GM12878 (cell line): ENCODE results near the gene MYMX. TPM values are rescaled to one million over a fixed set of nuclear protein-coding genes. Genes with fewer than 3 reads are reported as not detected.

ENCODE experiments used
- CUX1 ChIP-seq: IDR thresholded peaks from 2 replicates; pipeline ENCODE4 v1.6.1; 2012; ENCODE audit warnings: improper control_type of control experiment, low read depth, low read length; ENCODE audit not compliant: insufficient replicate concordance
- GATAD2B ChIP-seq: fragments of 450-650 bp; conservative IDR thresholded peaks from 2 replicates; pipeline ENCODE4 v1.6.1; 2017; ENCODE audit warnings: low read depth, mild to moderate bottlenecking, moderate library complexity
- MAX ChIP-seq: IDR thresholded peaks from 2 replicates; pipeline ENCODE4 v1.6.1; 2012; ENCODE audit warnings: low read depth, low read length, improper control_type of control experiment
- MTA2 ChIP-seq: fragments of 450-650 bp; IDR thresholded peaks from 2 replicates; pipeline ENCODE4 v1.6.1; 2016; ENCODE audit warnings: low read depth, mild to moderate bottlenecking, moderate library complexity
- MYC ChIP-seq: IDR thresholded peaks from 2 replicates; pipeline ENCODE4 v1.6.1; 2011; ENCODE audit warnings: mild to moderate bottlenecking, low read length, moderate library complexity, inconsistent platforms; ENCODE audit not compliant: insufficient read depth, insufficient replicate concordance, insufficient read length, severe bottlenecking
- NFIC ChIP-seq: IDR thresholded peaks from 2 replicates; pipeline ENCODE4 v1.6.1; 2012; ENCODE audit warnings: low read depth, mild to moderate bottlenecking, inconsistent platforms, low read length, moderate library complexity
- POLR2AphosphoS5 ChIP-seq: IDR thresholded peaks from 2 replicates; pipeline ENCODE4 v1.6.1; 2011; ENCODE audit warnings: mild to moderate bottlenecking, low read length, inconsistent platforms
- POU2F2 ChIP-seq: IDR thresholded peaks from 3 replicates; pipeline ENCODE4 v1.6.1; 2011; ENCODE audit warnings: low read depth, mild to moderate bottlenecking, low read length, borderline replicate concordance
- SPI1 ChIP-seq: IDR thresholded peaks from 2 replicates; pipeline ENCODE4 v1.6.1; 2011; ENCODE audit warnings: low read depth, mild to moderate bottlenecking, low read length, moderate library complexity, borderline replicate concordance; ENCODE audit not compliant: insufficient read depth
- SRF ChIP-seq, 2 experiments: IDR thresholded peaks; 2 replicates each; pipeline ENCODE4 v1.6.1; 2011; ENCODE audit warnings: low read depth in 2 of 2, low read length in 2 of 2, mild to moderate bottlenecking in 1 of 2, moderate library complexity in 1 of 2
- ZNF217 ChIP-seq: fragments of 450-650 bp; IDR thresholded peaks from 2 replicates; pipeline ENCODE4 v1.6.1; 2017; ENCODE audit warnings: antibody characterized with exemption, mild to moderate bottlenecking
- polyA plus RNA-seq, 11 experiments: library from polyadenylated mRNA; depleted of rRNA in 4 of 11; unstranded in 6 of 11; stranded (reverse) in 5 of 11; fragments of >200 nt; fragmentation: Nextera tagmentation in 4 of 11; fragmentation: Illumina TruSeq in 1 of 11; extraction: Ambion mirVana in 4 of 11; extraction: Trizol in 1 of 11; gene quantifications; 1 replicate in 1 of 11; 2 replicates in 10 of 11; pipeline versions ENCODE4 v1.2.1 to v1.2.3, GENCODE V29; 2011 to 2016; ENCODE audit warnings: inconsistent platforms in 2 of 11, missing spikeins in 2 of 11, low read depth in 1 of 11
- total RNA-seq, 4 experiments: library from RNA; depleted of rRNA in 3 of 4; stranded (reverse); fragments of >200 nt in 3 of 4; fragmentation: Illumina TruSeq in 1 of 4; extraction: Trizol in 1 of 4; gene quantifications; 2 replicates each; pipeline versions ENCODE4 v1.2.1 to v1.2.3, GENCODE V29; 2013 to 2021

MYMX gene
- total and polyA plus RNA-seq, 10 of the 15 experiments (the other 5 are each of a cell fraction or from before 2014, with no cell fraction given) = not detected

GRCh38 chr6:44186635-44187025 is 30.1 kb upstream of the MYMX start (continued):
- TF ChIP-seq SPI1 (no peak), SRF (IDR thresholded peaks at IDR 0.05; ENCODE audit: low read depth in 2 of 2, low read length in 2 of 2) (no peak), CUX1 (no peak), GATAD2B (no peak), NFIC (no peak), POLR2AphosphoS5 (no peak), ZNF217 (no peak), MAX (no peak), MYC (no peak), MTA2 (no peak), POU2F2 (no peak)
